HPDE6-E6E7 (cell line): ENCODE measurements around the gene YPEL1.
"Not testable (repeated sequence)": the region's sequence is repeated elsewhere in the genome, so short reads cannot be mapped to it uniquely, and the experiment has no call there.

Experiments
- DNase-seq: peaks from one replicate; pipeline ENCODE4 v3.0.0; 2011; ENCODE audit warnings: missing footprints; ENCODE audit errors: extremely low spot score

YPEL1 gene

DNA sequence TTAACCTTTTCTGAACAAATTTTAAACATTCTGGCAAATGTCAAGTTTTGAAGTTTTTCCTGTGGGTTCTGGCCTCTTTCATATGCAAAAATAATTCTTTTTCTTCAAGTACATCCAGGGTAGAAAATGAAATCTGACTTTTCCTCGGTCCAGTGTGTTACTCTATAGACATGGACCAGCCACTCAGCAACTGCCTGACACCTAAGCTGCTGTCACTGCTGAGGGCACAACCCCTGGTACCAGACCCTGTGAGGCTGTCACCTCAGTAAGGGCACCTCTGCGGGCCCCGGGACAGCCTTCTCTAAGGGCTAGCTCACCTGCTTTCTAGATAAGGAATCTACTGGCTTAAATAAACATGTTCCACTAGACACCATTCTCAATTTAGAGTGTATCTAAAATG, 36.0 kb downstream of the YPEL1 start:
- DNase-seq = no peak

- DNase-seq = no peak
Observed at GRCh38 chr22:21698430-21699329, 36.9 kb downstream of the YPEL1 start.

- no peak for DNase-seq
Observed at GRCh38 chr22:21697880-21698279, 37.7 kb downstream of the YPEL1 start.

DNA sequence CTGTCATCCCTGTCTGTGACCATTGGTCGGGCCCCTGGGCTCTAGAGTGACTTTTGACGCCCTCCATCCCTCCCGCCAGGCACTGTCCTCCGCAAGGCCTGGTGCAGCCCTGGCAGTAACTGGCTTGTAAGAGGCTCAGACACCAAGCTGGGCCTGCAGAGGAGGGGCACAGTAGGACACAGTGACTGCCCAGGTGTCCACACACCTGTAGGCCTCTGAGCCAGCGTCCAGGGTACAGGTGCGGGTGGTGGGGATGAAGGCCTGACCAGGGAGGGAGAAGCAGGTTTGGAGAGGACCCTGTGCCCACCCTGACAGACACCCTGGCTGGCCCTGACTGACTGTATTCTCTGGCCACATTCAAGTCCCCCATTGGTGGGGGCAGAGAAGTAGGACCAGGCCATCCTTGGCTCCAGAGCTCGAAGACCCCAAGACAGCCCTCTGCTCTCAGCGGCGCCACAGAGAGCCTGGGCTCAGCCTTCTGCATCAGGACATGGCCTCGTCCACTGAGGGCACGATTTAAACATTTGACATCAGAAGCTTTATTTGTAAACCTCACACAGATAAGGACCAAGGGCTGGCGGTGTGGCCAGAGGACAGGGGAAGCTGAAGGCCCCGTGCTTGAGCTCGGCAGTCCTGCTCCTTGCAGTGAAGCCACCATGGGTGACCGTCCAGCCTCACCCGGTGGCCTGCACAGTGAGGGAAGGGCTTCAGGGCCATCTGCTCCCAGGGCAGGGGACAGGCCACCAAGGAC, 38.4 kb downstream of the YPEL1 start:
- DNase-seq = no peak

GRCh38 chr22:21696115-21696514, 39.5 kb downstream of the YPEL1 start:
- DNase-seq = no peak

DNA sequence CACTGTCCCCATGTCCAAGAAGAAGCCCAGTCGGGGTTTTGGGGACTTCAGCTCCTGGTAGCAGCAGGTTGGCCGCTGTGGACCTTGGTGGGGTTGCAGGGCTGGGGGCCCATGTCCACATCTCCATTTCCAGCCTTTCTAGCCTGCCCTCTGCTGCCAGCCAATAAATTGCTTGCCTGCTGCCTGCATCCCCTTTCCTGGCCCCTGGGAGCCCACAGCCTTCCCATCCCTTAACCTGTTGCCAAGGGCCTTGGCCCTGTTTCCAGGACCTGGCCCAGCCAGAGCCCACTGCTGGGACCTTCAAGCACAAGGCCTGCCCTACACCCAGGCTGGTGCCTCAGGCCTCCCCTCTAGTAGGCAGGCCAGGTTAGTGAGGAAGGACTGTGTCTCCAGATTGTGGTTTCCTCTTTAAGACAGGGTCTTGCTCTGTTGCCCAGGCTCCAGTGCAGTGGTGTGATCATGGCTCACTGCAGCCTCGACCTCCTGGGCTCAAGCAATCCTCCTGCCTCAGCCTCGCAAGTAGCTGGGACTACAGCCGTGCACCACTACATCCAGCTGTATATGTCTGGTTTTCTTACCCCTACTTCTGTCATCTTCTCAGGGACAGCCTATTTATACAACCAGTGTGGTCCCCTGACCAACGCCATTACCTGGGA, 40.0 kb downstream of the YPEL1 start:
- no peak for DNase-seq

DNA sequence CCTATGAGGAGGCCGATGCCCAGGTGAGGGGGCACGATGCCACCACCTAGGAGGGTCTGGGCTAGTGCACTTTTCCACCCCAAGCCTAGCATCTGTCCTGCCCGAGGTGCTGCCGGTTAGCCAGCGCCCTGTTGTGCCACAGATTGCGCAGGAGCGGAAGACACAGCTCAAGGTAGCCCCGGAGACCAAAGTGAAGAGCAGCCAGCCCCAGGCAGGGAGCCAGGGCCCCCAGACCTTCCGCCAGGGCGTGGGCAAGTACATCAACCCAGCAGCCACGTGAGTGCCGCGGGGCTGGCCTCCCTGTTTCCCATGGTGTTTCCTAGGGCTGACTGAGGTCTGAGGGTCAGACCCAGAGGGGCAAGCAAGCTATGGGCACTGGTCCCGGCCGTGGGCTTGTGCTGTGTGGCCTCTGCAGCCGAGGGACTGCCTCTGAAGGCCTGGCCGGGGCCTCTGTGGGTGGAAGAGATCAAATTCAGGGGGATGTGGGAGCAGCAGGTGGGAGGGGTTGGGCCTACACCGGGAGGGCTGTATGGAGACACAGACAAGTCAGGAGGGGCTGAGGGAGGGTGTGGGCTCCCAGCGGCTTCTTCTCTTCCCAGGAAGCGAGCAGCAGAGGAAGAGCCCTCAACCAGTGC, 40.7 kb downstream of the YPEL1 start:
- DNase-seq = no peak

DNA sequence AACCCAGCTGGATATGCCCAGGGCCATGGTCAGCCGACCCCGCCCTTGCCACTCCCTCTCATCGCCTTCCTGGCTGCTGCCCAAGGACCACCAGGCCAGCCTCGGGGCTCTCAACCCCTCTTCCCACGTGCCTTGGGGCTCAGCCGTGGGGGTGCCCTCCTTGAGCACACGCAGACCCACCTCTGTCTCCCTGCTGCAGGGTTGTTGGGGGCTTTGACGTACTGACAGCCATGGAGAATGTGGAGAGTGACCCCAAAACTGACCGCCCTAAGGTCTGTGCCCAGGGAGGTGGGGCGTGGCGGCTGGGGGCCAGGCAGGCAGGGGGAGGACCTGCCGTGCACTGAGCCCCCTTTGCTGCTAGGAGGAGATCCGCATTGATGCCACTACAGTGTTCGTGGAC, 41.2 kb downstream of the YPEL1 start:
- no peak for DNase-seq

GRCh38 chr22:21693999-21694341, 41.6 kb downstream of the YPEL1 start:
- DNase-seq = no peak

DNA sequence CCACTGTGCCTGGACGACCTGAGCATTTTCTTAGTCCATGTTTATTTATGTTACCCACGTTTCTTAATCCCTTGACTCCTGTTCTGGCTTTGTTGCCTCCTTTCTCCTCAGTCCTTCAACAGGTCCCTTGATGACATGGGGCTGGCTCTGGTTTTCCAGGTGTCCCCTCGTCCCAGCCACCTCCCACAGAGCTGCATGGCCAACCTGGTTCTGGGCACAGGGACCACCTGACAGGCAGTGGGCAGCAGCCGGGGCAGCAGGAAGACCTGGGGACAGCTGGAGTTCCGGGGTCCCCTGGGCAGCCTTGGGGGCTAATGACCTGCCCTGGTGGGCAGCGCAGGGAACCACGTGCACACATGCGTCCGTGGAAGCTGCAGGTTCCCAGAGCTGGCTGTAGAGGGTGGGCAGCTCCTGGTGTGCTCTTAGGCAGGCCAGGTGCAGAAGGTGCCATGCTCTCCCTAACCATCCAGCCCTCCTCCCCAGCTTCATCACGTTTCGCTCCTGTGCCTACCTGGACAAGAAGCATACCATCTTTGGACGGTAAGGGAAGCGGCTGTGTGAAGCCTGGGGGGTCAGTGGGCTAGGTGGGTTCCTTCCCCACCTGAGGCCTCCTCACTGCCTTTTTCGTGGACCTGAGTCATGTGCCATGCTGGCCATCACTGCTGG, 42.1 kb downstream of the YPEL1 start:
- DNase-seq = no peak

GRCh38 chr22:21692856-21693255, 42.7 kb downstream of the YPEL1 start:
- not testable (repeated sequence) for DNase-seq

DNA sequence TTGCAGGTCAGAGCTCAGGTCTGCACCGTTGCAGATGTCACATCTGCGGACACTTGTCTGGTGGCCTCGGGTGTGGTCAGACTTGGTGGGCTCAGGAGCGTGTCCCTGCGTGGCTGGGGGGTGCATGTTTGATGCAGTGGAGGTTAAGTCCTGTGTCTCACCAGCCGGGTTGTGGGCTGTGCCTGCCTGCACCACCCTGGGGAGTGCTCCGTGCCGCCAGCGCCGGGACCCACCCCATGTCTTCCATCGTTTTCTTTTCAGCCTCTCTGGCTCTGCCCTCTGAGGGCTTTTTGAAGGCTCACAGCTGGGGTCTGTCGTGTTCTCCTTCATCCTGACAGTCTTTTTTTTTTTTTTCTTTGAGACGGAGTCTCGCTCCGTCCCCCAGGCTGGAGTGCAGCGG, 43.8 kb downstream of the YPEL1 start:
- no peak for DNase-seq

- DNase-seq = no peak
Observed at GRCh38 chr22:21690401-21690801, 45.2 kb downstream of the YPEL1 start.

GRCh38 chr22:21688706-21689381, 46.8 kb downstream of the YPEL1 start:
- peak; percentile 97 for DNase-seq

DNA sequence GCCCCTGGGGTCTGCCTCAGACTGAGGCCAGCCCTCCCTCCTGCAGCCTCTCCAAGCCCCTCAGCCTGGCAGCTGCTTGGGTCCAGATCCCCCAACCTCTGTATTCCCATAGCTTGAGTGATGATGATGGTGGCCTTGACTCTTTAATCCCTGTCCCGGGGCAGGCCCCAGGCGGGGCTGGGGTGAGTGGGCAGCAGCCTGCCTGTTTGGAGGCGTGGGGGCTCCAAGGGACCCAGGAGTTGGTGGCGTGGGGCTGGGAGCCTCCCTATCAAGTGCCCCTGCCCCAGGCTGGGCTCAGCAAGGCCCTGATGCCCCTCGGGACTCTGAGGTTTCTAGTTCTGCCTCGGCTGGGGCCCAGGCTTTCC, 47.3 kb downstream of the YPEL1 start:
- no peak for DNase-seq

DNA sequence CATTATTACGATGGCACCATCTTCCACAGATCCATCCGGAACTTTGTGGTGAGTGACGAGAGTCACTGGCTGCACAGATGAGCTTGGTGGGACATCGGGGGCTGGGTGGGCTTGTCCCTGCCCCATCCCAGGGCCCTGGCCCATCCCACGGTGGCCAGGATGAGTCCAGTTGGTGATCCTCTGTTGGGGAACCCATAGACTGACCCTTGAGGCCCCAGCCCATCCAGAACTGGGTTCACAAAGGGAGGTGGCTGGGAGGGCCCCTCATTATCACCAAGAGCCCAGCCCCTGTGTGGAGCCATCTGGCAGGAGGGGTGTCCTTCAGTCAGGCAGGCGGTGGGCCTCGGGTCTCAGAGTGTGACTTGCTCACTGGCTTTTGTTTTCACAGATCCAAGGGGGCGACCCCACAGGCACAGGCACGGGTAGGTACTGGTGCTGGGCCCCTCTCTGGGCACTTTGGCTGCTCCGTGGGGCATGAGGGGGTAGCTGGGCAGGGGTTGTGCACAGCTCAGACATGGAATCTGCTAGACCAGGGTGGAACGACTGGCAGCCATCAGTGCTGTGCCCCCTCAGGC, 47.8 kb downstream of the YPEL1 start:
- no peak for DNase-seq

DNA sequence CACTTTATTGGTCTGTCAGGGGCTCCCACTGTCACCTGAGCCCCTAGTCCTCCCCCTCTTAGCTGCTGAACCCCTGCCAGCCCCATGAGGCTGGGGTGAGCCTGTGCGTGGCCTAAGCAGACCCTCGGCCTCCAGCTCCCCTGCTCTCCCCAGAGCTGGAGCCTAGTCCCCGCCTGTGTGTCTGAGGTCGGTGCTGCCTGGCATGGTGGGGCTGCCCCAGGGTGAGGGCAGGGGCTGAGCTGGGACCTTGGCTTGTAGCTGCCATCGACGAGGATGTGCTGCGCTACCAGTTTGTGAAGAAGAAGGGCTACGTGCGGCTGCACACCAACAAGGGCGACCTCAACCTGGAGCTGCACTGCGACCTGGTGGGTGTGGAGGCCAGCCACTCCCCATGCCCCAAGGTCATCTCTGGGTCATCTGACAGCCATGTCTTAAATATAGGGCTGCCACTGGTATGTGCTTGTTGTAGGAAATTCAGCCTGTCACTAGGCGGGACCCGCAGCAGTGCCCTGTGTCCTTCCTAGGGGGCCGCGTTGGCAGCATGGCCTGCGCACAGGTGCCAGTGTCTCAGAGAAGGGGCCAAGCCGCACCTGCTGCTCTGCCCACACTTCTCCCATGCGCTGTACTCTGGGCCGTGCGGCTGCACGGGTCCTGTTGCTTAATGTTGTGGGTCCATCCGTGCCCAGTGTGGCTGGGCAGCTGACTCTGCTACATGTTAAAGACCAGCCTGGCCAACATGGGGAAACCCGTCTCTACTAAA, 48.8 kb downstream of the YPEL1 start:
- DNase-seq = no peak

DNA sequence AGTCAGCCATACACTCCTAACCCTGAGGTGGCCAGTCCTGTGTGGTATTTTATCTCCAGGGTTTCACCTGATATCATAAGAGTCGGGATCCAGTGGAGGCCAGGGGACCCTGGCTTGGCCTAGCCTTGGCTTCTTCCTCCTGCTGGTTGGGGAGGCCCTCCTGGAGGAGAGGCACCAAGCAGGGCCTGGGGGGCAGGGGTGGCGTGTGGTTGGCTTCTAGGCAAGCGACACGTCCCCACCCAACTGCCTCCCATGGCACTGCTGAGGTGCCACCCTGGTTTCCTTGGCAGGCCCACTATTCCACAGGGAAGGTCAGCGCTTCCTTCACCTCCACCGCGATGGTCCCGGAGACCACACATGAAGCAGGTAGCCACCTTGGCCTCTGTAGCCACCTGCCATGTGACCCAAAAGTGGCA, 49.4 kb downstream of the YPEL1 start:
- no peak for DNase-seq

GRCh38 chr22:21685164-21685513, 50.5 kb downstream of the YPEL1 start:
- DNase-seq = no peak
